Stimulated activated CD8-positive, alpha-beta memory T cell treated with anti-CD3 and anti-CD28 coated beads, Interleukin-15, amount 100 ng/mL, for 4 hours (primary cell): ENCODE results near the gene NSMCE1.
A peak's percentile ranks its signal among the peaks of the same experiment; 100 is the strongest.
"Not testable (repeated sequence)": the region's sequence is repeated elsewhere in the genome, so short reads cannot be mapped to it uniquely, and the experiment has no call there.

Experiments used
- DNase-seq, 2 donors: peaks; one replicate each; pipeline ENCODE4 v3.0.0-alpha.2; 2020; ENCODE audit warnings: low read depth in 2 of 2

NSMCE1 gene

DNA sequence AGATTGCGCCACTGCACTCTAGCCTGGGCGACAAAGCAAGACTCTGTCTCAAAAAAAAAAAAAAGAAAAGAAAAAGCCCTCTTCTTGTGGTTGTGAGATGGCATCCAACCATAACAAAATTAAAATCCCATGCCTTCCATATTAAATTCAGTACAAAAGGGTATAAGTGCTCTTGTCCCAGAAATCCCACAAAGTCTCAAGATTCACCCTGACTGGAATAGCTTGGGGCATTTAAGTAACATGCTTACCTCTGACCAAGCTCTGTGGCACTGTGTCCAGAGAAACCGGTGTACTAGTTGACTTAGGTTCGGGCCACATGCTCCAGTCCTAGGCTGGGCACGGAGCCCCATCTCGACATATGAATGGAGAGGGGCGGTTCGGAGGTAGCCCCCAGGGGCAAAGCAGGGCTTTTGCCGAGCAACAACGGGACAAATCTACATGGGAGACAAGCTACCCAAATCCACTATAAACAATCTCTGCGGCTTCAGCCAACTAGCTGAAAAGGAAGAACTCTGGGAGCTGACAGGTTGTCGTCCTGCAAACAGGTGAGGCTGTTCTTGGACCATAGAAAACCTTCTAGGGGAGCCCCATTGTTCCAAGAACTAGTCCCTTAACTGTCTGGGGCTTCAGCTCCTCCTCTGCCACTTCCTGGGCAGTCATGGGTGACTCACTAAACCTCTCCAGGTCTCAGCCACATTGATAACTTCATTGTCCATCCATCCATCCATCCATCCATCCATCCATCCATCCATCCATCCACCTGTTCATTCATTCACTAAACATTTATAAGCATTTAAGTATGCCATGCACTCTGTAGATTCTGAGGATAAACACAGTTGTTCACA lies 34.9 kb upstream of the NSMCE1 start:
- DNase-seq = no peak

GRCh38 chr16:27302126-27302525 lies 33.6 kb upstream of the NSMCE1 start:
- no peak for DNase-seq

GRCh38 chr16:27301236-27301861 lies 32.8 kb upstream of the NSMCE1 start:
- no peak for DNase-seq

GRCh38 chr16:27298132-27298531 lies 29.6 kb upstream of the NSMCE1 start:
- DNase-seq = no peak

DNA sequence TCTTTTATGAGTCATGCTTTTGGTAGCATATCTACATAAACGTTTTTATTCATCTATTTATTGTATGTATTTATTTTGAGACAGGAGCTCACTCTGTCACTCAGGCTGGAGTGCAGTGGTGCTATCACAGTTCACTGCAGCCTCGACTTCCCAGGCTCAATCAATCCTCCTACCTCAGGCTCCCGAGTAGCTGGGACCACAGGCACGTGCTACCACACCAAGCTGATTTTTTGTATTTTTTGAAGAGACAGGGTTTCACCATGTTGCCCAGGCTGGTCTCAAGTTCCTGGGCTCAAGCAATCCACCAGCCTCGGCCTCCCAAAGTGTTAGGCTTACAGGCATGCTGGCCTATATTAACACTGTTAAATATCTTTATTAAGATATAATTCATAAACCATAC lies 24.8 kb upstream of the NSMCE1 start:
- DNase-seq = no peak

DNA sequence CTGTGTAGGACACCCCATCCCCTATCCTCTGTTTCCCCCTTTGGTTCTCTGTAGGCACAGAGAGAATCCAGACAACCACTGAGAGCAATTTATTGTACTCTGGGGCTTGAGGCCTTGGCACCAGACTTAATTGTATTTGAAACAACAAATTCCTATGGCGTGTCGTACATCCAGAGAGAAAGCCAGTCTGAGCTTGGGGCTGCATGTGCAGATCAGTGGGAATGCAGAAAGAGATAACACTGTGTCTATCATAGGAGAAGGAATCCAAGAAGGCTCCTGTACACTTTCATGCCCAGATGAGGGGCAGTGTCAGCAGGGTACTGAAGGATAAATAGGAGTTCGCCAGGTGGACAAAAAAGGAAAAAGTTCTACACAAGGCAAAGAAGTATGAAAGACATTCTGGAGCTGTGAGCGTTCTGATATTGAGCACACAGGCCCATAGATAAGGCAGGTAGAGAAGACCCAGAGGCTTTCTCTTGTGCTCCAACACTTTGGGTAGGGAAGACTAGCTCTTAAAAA lies 23.2 kb upstream of the NSMCE1 start:
- no peak for DNase-seq

GRCh38 chr16:27291106-27291505 lies 22.5 kb upstream of the NSMCE1 start:
- no peak for DNase-seq

DNA sequence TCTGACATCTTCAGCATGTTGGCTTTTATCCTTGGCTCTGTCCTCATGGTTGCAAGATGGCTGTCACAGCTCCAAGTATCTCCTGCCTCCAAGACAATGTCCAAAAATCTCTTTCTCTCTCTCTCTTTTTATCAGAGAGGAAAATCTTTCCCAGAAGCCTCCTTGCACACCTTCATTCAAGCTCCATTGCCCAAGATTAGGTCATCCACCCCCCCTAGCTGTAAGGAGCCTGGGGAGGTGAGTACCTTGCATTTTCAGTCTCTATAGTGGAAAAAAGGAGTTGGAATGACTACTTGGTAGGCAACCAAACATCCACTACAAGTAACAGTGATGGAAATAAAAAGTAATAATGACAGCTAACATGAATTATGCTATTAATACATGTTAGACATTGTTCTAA lies 22.0 kb upstream of the NSMCE1 start:
- no peak for DNase-seq

DNA sequence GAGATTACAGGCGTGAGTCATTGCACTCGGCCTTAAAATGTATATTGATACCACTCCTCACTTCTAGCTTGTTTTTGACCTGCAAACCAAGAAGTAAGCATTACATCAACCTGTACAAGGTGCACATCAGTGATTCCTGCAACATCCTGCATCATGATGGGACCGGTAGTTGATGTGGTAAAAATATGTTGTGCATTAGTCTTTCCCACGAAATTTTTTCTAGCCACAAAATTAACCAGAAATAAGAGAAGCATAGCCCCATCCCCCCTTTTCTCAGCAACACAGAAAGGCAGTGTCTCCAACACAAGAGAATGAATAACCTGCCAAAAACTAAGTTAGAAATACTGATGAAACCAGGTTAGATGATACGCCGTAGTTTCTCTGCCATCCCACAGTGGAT lies 21.1 kb upstream of the NSMCE1 start:
- DNase-seq = no peak

DNA sequence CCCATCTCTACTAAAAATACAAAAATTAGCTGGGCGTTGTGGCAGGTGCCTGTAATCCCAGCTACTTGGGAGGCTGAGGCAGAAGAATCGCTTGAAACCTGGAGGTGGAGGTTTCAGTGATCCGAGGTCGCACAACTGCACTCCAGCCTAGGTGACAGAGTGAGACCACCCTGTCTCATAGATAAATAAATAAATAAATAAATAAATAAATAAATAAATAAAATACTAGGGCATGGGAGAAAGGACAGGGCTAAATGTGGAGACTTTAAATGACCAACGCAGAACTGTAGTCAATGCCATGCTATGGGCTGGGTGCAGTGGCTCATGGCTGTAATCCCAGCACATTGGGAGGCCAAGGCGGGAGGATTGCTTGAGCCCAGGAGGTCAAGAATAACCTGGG lies 19.7 kb upstream of the NSMCE1 start:
- DNase-seq = not testable (repeated sequence)

- no peak for DNase-seq
These were observed 19.3 kb upstream of the NSMCE1 start for GRCh38 chr16:27287887-27288286.

DNA sequence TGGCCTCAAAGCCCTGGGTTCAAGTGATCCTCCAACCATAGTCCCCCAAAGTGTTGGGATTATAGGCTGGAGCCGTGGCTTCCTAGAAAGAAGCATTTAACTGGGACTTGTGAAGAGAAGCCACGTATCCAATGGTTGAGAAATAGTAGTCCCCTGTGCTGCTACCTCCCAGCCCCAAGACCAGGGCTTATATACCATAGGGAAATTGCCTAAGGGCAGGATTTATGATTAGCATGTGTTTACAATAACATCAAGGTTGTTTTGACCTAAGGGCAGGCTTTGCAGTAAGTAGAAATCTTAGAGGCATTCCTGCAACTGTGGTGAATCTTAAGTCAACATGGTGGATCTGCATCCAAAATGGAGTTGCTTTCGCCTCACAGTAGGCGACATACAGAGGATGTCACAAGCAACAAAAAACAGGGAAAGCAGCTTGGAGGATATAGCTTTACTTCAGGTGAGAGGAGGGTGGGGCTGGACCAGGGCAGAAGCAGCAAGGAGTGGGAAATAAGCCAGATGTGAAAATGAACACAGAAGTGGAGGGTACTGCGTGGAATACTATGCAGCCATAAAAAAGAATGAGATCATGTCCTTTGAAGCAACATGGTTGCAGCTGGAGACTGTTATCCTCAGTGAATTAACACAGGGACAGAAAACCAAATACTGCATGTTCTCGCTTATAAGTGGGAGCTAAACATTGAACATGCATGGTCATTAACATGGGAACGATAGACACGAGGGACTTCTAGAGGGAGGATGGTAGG lies 18.7 kb upstream of the NSMCE1 start:
- DNase-seq = no peak

- no peak for DNase-seq
These were observed 17.9 kb upstream of the NSMCE1 start for GRCh38 chr16:27286451-27286850.

- DNase-seq = no peak
These were observed 17.2 kb upstream of the NSMCE1 start for GRCh38 chr16:27285676-27286196.

GRCh38 chr16:27284865-27285675 lies 16.5 kb upstream of the NSMCE1 start:
- DNase-seq = no peak

DNA sequence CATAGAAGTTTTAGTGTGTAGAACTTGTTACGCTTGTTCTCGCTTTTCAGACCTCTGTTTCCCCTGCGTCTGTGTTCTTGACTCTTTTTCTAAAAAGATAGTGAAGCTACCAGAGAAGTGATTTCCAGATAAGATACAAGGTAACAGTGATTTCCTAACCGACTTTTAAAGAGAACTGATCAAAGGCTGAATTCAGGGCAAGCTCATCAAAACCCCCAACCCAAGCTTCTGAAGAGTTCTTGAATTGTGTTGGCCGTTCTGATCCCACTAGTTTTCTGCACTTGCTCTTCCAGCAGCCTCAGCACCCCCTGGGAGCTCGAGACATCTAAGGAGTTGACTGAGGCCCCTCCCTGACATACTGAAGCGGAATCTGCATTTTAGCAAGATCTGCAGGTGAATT lies 12.7 kb upstream of the NSMCE1 start:
- DNase-seq = no peak

DNA sequence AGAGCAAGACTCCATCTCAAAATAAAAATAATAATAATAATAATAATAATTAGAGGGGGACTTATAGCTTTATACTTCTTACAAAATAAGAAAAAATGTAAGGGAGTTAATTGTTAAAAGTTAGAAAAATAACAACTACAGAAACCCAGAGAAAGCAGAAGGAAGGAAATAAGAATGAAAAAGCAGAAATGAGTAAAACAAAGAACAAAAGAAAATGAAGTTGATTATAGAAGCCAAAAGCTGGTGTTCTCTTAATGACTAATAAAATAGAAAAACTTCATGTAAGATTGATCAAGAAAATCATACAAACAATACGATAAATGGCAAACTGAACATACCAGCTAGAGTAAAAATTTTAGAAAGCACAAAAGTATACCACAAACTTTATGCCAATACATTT lies 6.8 kb upstream of the NSMCE1 start:
- no peak for DNase-seq

DNA sequence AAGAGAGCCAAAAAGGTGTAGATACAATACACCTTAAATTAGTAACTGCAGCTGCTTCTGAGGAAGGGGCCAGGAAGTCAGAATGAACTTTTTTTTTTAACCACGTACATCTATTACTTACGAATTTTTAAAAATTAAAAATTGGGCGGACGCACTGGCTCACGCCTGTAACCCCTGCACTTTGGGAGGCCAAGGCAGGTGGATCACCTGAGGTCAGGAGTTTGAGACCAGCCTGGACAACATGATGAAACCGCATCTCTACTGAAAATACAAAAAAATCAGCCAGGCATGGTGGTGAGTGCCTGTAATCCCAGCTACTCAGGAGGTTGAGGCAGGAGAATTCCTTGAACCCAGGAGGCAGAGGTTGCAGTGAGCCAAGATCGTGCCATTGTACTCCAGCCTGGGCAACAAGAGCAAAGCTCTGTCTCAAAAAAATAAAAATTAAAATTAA lies 5.9 kb upstream of the NSMCE1 start:
- DNase-seq = not testable (repeated sequence)

- DNase-seq = peak in 1 of 2 donors; percentile 45
These were observed 5.3 kb upstream of the NSMCE1 start for GRCh38 chr16:27273670-27274423.

GRCh38 chr16:27273330-27273669 lies 4.7 kb upstream of the NSMCE1 start:
- DNase-seq = no peak

DNA sequence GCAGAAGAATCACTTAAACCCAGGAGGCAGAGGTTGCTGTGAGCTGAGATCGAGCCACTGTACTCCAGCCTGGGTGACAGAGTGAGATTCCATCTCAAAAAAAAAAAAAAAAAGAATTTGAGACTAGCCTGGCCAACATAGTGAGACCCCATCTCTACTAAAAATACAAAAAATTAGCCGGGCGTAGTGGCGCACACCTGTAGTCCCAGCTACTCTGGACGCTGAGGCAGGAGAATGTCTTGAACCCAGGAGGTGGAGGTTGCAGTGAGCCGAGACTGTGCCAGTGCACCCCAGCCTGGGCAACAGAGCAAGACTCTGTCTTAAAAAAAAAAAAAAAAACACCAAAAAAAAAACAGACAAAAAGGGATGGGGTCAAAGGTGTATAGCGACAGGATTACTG lies 4.1 kb upstream of the NSMCE1 start:
- not testable (repeated sequence) for DNase-seq
